Stimulated activated CD8-positive, alpha-beta memory T cell treated with anti-CD3 and anti-CD28 coated beads, Interleukin-12 subunit alpha, Interleukin-12 subunit beta, amount 100 ng/mL, for 24 hours (primary cell): ENCODE data around the gene DUSP18.
"Not testable (repeated sequence)": the region's sequence is repeated elsewhere in the genome, so short reads cannot be mapped to it uniquely, and the experiment has no call there.

ENCODE experiments used
- DNase-seq: peaks from one replicate; pipeline ENCODE4 v3.0.0-alpha.2; 2020; ENCODE audit errors: extremely low read depth

DUSP18 gene

DNA sequence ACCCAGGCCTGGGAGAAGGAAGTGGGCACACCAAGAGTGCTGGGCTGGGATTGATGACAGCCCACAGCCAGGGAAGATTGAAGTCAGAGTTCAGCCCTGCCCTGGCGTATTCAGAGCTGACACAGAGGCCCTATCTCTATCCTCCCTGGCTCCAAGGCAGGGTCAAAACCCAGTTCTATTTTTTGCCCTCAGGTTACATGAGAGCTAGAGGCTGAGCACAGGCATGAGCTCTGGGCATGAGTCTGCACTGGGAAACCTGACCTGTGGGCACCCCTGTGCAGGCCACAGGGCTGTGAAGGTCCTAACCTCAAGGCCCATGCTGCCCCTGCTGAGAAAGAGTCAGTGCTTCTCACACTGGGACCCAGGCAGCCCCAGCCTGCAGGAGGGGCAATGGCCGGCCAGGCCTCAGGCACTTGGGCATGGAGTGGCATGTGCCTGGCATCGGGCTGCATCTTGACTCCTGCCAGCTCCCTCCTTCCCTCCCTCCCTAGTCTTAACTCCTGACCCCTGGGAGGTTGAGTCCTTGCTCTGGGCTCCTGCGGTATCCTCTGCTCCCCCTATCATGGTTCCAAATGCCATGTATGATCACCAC is 26.7 kb downstream of the DUSP18 start:
- no peak for DNase-seq

DNA sequence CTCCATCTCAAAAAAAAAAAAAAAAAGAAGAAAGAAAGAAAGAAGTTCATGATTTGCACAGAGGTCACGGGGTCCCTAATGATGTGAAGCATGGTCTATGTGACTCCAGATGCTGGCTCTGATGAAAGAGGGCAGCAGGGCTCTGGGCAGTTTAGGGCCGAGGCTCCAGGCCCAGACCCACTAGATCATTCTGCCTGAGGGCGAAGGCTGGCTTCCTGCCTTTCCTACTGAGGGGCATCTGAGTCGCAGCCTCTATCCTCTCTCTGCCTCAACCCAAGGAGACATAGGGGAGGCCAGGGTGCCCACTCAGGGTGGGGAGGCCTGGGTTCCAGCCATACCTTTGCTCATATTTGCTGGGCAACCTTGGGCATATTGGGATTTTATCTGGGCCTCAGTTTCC is 27.3 kb downstream of the DUSP18 start:
- no peak for DNase-seq

DNA sequence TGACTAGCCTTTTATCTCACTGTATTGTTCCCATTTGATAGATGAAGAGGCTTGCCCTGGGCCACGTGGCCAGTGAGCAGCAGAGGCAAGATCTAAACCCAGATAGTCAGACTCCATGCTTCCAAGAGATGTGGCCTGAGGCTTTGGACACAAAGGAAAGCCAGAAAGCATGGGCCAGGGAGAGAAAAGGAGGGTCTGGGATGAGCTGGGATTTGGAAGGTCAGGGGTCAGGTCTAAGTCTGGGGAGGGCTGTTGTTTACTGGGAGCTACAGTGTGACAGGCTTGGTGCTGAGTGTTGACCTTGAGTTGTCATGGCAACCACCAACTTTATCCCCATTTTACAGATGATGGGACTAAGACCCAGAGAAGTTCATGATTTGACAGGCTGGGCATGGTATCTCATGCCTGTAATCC is 30.0 kb downstream of the DUSP18 start:
- no peak for DNase-seq

DNA sequence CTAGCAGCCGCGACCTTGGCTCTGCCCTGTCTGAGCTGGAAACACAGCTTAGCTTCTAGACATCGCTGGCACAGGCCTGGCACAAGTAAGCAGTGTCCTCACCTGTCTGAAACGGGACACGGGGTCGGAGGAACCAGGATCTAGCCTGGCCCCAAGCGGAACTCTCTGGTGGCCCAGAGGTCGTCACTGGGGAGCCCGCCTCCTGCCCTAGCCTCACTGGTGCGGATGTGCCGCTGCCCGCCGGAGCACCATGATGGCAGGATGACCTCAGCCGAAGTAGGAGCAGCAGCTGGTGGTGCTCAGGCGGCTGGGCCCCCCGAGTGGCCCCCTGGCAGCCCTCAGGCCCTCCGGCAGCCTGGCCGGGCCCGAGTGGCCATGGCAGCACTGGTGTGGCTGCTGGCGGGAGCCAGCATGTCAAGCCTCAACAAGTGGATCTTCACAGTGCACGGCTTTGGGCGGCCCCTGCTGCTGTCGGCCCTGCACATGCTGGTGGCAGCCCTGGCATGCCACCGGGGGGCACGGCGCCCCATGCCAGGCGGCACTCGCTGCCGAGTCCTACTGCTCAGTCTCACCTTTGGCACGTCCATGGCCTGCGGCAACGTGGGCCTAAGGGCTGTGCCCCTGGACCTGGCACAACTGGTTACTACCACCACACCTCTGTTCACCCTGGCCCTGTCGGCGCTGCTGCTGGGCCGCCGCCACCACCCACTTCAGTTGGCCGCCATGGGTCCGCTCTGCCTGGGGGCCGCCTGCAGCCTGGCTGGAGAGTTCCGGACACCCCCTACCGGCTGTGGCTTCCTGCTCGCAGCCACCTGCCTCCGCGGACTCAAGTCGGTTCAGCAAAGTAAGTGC is 31.2 kb downstream of the DUSP18 start:
- DNase-seq = no peak

DNA sequence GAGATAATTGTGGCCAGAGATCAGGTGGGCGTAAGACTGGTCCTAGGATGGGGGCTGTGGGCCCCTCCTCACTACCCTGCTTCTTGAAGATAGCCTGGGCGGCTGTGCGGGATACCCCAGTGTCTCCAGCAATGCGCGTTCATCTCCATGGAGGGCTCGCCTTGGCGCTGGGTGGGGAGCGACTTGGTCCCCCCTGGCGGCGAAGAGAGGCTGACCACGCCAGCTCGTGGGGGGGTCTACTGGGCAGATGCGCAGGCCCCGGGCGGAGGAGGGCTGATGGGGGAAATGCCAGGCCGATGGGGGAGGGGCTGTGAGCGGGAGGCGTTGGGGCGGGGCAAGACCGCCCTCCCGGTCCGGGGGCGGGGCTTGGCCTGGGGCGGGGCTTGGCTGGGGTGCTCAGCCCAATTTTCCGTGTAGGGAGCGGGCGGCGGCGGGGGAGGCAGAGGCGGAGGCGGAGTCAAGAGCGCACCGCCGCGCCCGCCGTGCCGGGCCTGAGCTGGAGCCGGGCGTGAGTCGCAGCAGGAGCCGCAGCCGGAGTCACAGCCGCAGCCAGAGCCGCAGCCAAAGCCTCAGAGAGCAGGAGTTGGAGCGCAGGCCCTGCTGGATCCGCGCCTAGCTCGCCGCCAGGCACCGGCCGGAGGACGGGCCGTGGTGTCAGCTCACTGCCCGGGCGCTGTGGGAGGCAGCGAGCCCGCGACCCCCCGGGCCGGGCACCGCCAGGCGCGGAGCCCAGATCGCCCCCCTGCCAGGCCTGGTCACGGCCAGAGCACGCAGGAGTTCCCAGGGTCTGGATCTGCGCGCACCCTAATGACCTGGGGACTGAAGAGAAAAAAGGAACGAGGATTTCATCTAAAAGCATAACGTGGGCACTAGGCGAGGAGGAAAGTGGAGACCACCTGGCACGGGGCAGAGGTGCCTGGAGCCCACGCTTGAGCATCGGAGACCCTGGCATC is 32.1 kb downstream of the DUSP18 start, which contains the start of gene SLC35E4:
Gene SLC35E4, plus strand, starts transcription at position 509 of the 953 bp plus-strand sequence. CDS start 670 bp downstream, outside the sequence.
- DNase-seq = peak; percentile 82

DNA sequence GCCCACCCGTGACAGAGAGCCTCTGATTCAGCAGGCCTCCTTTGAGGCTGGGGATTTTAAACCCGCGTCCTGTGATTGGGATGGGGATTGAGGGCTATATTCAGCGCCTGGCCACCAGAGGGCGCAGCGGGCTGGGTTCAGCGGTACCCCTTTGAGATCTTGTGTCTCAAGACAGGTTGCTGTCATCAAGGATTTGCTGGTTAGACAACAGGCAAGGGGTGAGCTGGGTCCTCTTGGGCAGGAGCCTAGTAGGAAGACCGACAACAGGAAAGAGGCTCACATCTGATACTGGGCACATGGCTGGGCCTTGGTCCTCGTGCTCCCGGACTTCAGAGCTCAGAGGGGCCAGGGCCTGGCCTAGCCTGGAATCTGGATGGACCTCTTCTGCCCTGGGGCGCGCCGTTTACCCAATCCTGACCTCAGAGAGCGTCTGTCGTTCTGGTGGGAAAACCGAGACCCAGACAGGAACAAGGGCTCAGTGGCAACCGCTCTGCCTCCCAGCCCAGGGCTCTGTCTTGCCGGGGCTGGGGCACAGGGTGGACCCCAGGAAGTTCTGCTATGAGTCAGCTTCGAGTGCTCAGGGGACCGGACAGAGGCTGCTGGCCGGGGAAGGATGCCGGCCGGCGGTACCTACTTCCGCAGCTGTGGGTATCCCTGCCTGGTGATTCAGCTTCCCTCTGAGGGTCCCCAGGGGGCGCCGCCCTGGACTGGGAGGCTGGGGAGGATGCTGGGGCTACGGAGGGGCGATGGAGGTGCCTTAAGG is 33.0 kb downstream of the DUSP18 start:
- peak; percentile 76 for DNase-seq

DNA sequence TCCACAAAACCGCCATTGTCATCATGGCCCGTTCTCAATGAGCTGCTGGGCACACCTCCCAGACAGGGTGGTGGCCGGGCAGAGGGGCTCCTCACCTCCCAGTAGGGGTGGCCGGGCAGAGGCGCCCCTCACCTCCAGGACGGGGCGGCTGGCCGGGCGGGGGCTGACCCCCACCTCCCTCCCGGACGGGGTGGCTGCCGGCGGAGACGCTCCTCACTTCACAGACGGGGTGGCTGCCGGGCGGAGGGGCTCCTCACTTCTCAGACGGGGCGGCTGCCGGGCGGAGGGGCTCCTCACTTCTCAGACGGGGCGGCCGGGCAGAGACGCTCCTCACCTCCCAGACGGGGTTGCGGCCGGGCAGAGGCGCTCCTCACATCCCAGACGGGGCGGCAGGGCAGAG is 36.2 kb downstream of the DUSP18 start:
- DNase-seq = not testable (repeated sequence)

DNA sequence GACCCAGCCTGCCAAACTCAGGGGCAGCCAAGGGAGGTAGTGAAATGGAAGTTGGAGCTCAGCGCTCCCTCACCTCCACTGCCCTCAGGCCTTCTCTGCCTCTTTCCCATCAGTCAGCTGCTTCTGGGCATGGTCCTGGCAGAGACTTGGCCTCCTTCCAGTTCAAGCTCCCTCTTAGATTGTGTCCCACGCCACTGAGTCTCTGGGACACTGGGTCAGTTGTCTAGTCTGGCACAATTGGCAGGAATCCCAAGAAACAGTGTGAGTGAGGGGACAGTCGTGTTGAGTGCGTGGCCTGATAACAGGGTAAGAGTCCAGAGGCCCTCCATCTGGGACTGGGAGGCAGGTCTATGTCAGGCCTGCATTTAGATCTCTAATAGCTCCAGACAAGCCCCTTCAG is 39.2 kb downstream of the DUSP18 start:
- DNase-seq = no peak

DNA sequence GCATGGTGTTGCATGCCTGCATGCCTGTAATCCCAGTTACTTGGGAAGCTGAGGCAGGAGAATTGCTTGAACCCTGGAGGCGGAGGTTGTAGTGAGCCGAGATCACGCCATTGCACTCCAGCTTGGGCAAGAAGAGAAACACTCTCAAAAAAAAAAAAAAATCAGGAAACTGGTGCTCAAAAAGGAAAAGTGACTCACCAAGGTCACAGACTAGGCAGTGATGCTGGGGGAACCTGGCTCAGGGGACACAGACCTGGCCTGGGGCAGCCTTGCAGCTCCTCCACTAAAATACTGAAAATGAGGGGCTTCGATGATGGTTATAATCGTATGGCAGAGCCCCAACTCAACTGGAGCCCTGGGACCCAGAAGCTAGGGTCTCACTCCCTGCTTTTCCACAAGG is 40.2 kb downstream of the DUSP18 start:
- no peak for DNase-seq

DNA sequence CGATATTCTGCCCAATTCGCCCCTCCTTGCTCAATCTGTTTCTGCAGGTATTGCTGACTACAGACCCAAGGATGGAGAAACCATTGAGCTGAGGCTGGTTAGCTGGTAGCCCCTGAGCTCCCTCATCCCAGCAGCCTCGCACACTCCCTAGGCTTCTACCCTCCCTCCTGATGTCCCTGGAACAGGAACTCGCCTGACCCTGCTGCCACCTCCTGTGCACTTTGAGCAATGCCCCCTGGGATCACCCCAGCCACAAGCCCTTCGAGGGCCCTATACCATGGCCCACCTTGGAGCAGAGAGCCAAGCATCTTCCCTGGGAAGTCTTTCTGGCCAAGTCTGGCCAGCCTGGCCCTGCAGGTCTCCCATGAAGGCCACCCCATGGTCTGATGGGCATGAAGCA is 41.3 kb downstream of the DUSP18 start:
- DNase-seq = no peak

DNA sequence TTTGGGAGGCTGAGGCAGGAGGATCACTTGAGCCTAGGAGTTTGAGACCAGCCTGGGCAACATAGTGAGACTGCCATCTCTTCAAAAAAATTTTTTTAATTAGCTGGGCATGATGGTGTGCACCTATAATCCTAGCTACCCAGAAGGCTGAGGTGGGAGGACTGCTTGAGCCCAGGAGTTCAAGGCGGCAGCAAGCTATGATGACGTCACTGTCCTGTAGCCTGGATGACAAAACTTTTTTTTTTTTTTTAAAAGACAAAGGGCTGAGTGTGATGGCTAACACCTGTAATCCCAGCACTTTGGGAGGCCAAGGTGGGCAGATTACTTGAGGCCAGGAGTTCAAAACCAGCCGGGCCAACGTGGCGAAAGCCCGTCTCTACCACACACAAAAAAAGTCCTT is 47.8 kb downstream of the DUSP18 start:
- not testable (repeated sequence) for DNase-seq

DNA sequence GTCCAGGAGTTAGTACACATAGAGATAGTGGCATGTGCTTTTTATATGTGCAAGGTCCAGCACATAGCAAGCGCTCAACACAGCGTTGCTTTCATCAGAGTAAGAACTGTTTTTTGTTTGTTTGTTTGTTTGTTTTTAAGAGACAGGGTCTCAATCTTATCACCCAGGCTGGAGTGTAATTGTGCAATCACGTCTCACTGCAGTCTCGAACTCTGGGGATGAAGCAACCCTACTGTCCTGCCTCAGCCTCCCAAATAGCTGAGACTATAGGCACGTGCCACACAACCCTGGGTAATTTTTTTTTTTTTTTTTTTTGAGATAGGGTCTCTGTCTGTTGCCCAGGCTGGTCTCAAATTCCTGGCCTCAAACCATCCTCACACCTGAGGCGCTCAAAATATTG is 49.9 kb downstream of the DUSP18 start:
- DNase-seq = no peak

DNA sequence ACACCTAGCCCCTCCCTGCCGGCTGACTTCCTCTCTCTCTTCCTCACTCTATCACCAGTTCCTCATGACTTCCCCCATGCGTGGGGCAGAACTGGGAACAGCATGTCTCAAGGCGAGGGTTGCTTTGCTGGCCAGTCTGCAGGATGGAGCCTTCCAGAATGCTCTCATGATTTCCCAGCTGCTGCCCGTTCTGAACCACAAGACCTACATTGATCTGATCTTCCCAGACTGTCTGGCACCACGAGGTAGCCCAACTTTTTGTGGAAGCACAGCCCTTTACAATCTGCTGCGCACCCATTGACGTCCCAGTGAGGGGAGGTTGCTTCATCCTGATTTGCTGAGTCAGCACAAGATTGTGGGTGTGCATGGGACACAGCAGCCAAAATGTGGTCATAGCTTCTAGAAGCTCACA is 52.1 kb downstream of the DUSP18 start:
- no peak for DNase-seq

DNA sequence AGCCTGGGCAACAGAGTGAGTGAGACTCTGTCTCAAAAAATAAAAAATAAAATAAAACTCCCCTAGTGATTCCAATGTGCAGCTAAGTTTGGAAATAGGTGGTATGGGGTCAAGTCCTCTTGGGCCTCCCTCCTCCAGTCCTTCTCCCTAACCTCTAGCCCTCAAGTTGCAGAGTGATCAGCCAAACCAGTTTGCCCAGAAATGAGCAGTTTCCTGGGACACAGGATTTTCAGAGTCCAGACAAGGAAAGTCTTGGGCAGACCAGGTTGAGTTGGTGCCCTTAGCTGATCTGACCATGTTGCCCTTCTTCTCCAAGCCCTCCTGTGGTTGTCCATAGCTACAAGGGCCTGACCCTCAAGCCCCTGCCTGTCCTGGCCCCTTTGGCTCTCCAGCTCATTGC is 52.8 kb downstream of the DUSP18 start:
- no peak for DNase-seq

DNA sequence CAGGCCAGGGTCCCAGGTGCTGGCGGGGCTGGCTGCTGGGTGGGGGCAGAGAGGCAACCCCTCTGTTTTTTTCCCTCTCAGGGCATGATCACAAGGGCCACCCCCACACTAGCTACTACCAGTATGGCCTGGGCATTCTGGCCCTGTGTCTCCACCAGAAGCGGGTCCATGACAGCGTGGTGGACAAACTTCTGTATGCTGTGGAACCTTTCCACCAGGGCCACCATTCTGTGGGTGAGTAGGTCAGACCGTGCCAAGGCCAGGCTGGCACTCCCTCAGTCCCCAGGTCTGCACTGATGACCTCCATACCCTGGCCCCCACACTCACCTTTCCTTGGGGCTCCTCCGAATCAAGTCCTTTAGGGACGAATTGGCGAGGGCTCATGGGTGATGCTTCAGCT is 53.4 kb downstream of the DUSP18 start:
- DNase-seq = no peak

DNA sequence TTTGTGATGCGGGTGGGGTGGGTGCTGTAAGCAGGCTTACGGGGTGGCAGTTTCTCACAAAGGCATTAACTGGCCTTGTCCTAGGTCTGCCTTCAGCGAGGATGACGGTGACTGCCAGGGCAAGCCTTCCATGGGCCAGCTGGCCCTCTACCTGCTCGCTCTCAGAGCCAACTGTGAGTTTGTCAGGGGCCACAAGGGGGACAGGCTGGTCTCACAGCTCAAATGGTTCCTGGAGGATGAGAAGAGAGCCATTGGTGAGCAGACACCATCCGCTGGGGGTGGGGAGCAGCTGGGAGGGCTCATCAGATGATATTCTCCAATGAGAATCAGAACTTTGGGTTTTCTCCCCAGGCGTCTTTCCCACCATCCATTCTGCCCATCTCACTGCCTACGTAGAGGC is 54.9 kb downstream of the DUSP18 start:
- no peak for DNase-seq
